GM12891 (cell line): ENCODE measurements around the gene BPNT1.

ENCODE experiments used
- PAX5 ChIP-seq: IDR thresholded peaks from 2 replicates; pipeline ENCODE4 v1.6.1; 2011; ENCODE audit warnings: low read length, moderate library complexity, mild to moderate bottlenecking; ENCODE audit not compliant: insufficient read depth, severe bottlenecking
- POLR2A ChIP-seq: IDR thresholded peaks from 2 replicates; pipeline ENCODE4 v1.6.1; 2011; ENCODE audit warnings: low read depth, low read length, control low read depth
- POLR2AphosphoS5 ChIP-seq: IDR thresholded peaks from 2 replicates; pipeline ENCODE4 v1.6.1; 2011; ENCODE audit warnings: low read depth, low read length, control low read depth
- POU2F2 ChIP-seq: IDR thresholded peaks from 2 replicates; pipeline ENCODE4 v1.6.1; 2011; ENCODE audit warnings: low read depth, mild to moderate bottlenecking, control low read depth, low read length, moderate library complexity
- SPI1 ChIP-seq: IDR thresholded peaks from 2 replicates; pipeline ENCODE4 v1.6.1; 2011; ENCODE audit warnings: low read depth, low read length, control low read depth
- TAF1 ChIP-seq: IDR thresholded peaks from 2 replicates; pipeline ENCODE4 v1.6.1; 2011; ENCODE audit warnings: low read depth, low read length, control low read depth

GRCh38 chr1:220135755-220136154 lies 46.2 kb upstream of the BPNT1 start:
- TF ChIP-seq POLR2A (no peak), POLR2AphosphoS5 (no peak), TAF1 (no peak), SPI1 (no peak), PAX5 (no peak), POU2F2 (no peak)
